Chondrocyte (in vitro differentiated cells): ENCODE data around the gene PPP1R12A. TPM values are rescaled to one million over a fixed set of nuclear protein-coding genes. Genes with fewer than 3 reads are reported as not detected.

Experiments used
- DNase-seq: peaks from one replicate; pipeline ENCODE4 v3.0.0; 2021; ENCODE audit warnings: mixed read lengths, low spot score
- H3K27ac Mint-ChIP-seq: one replicate; pipeline ENCODE4 v1.8.0; 2021; ENCODE audit warnings: mild to moderate bottlenecking, moderate library complexity, mixed read lengths; ENCODE audit not compliant: unreplicated experiment
- H3K27me3 Mint-ChIP-seq: 2 replicates; pipeline ENCODE4 v1.8.0; 2021; ENCODE audit warnings: low read depth, mixed read lengths
- H3K36me3 Mint-ChIP-seq: 2 replicates; pipeline ENCODE4 v1.8.0; 2021; ENCODE audit warnings: low read depth, mixed read lengths
- H3K4me1 Mint-ChIP-seq: 2 replicates; pipeline ENCODE4 v1.8.0; 2021; ENCODE audit warnings: low read depth, mild to moderate bottlenecking, mixed read lengths
- H3K4me3 Mint-ChIP-seq: one replicate; pipeline ENCODE4 v1.8.0; 2021; ENCODE audit warnings: mild to moderate bottlenecking, moderate library complexity, mixed read lengths; ENCODE audit not compliant: unreplicated experiment
- H3K9me3 Mint-ChIP-seq: 2 replicates; pipeline ENCODE4 v1.8.0; 2021; ENCODE audit warnings: low read depth, mixed read lengths
- CTCF ChIP-seq: fragments of 200-600 bp; sonication (generic); IDR thresholded peaks from 2 replicates; pipeline ENCODE4 v1.5.0; 2021; ENCODE audit warnings: antibody characterized with exemption, mild to moderate bottlenecking, moderate library complexity
- total RNA-seq: library from RNA; stranded (reverse); gene quantifications from 3 replicates; pipeline ENCODE4 v1.2.1, GENCODE V29; 2021

Gene PPP1R12A
- total RNA-seq, 1 donor from 2014 or later = 139 TPM

- TF ChIP-seq CTCF = no peak
- Mint-ChIP-seq H3K4me3 (no peak overlapping the region), H3K27ac (peak overlapping the region; percentile 55), H3K4me1 (peaks cover 33% of the 10 kb centered on the region), H3K9me3 (peaks cover 10% of the 10 kb centered on the region), H3K36me3 (peaks cover 6% of the 10 kb centered on the region), H3K27me3 (no peaks in the 10 kb centered on the region)
- DNase-seq = no peak
Measured at GRCh38 chr12:79850610-79851299, 84.1 kb downstream of the PPP1R12A start.

DNA sequence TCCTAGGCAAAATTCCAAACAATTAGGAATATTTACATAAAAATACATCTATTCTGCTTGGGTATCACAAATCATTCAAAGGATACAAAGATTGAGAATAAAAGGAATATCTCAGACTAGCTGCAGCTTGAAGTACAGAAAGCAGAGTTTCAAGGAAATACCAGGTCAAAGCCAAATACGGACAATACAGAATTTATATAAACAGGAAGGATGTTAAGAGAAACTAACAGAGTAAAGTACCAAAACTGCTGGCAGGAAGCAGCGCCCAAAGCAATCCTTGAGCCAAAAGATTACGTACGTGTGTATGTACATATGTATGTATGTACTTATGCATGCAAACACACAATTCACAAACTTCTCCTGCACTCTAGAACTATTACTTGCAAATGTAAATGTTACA, 86.6 kb downstream of the PPP1R12A start:
- H3K4me3 Mint-ChIP-seq = no peak overlapping the region
- no peak for TF ChIP-seq CTCF
- H3K9me3 Mint-ChIP-seq = peaks cover 10% of the 10 kb centered on the region
- peaks cover 37% of the 10 kb centered on the region for H3K4me1 Mint-ChIP-seq
- DNase-seq = no peak
- no peak overlapping the region for H3K27ac Mint-ChIP-seq
- H3K27me3 Mint-ChIP-seq = no peaks in the 10 kb centered on the region
- peaks cover 18% of the 10 kb centered on the region for H3K36me3 Mint-ChIP-seq

GRCh38 chr12:79847417-79847816, 87.5 kb downstream of the PPP1R12A start:
- peaks cover 21% of the 10 kb centered on the region for H3K36me3 Mint-ChIP-seq
- TF ChIP-seq CTCF = no peak
- H3K27ac Mint-ChIP-seq = peak overlapping the region; percentile 58
- H3K9me3 Mint-ChIP-seq = peaks cover 10% of the 10 kb centered on the region
- H3K4me1 Mint-ChIP-seq = peaks cover 40% of the 10 kb centered on the region
- DNase-seq = no peak
- H3K27me3 Mint-ChIP-seq = no peaks in the 10 kb centered on the region
- H3K4me3 Mint-ChIP-seq = no peak overlapping the region

GRCh38 chr12:79844693-79845092, 90.2 kb downstream of the PPP1R12A start:
- Mint-ChIP-seq H3K4me1 (peaks cover 44% of the 10 kb centered on the region), H3K9me3 (no peaks in the 10 kb centered on the region), H3K27ac (no peak overlapping the region), H3K36me3 (peaks cover 19% of the 10 kb centered on the region), H3K4me3 (no peak overlapping the region), H3K27me3 (no peaks in the 10 kb centered on the region)
- DNase-seq = no peak
- TF ChIP-seq CTCF = no peak

DNA sequence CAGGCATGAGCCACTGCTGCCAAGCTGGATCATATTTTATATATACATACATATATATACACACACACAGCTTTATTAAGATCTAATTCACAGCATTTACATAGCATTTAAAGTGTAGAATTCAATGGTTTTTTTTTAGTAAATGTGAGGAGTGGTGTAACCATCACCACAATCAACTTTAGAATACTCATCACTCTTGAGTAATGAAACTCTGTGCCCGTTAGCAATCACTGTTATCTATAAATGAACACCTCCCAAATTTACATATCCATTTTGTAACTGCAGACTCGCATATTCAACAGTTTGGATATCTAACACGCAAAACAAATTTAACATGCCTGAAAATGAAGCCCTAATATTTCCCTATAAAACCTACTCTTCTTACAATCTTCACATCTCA, 90.9 kb downstream of the PPP1R12A start:
- no peak overlapping the region for H3K27ac Mint-ChIP-seq
- H3K4me1 Mint-ChIP-seq = peaks cover 44% of the 10 kb centered on the region
- no peak for DNase-seq
- H3K4me3 Mint-ChIP-seq = no peak overlapping the region
- peaks cover 3% of the 10 kb centered on the region for H3K9me3 Mint-ChIP-seq
- no peaks in the 10 kb centered on the region for H3K27me3 Mint-ChIP-seq
- TF ChIP-seq CTCF = no peak
- peaks cover 26% of the 10 kb centered on the region for H3K36me3 Mint-ChIP-seq
